H9 (cell line): ENCODE data around the gene PRICKLE1. TPM values are rescaled to one million over a fixed set of nuclear protein-coding genes. Genes with fewer than 3 reads are reported as not detected.

Experiments
- DNase-seq: peaks from one replicate; pipeline ENCODE4 v3.0.0-alpha.2; 2017
- H2AFZ ChIP-seq: one replicate; pipeline ENCODE4 v1.6.1; 2013; ENCODE audit warnings: mild to moderate bottlenecking, low read length, control low read depth, moderate library complexity
- H2AK5ac ChIP-seq: 2 replicates; pipeline ENCODE4 v1.6.1; 2013; ENCODE audit warnings: low read length, control low read depth, mixed read lengths; ENCODE audit not compliant: insufficient read length
- H2BK120ac ChIP-seq: one replicate; pipeline ENCODE4 v1.6.1; 2013; ENCODE audit warnings: low read depth, mild to moderate bottlenecking, low read length, control low read depth, inconsistent platforms; ENCODE audit not compliant: poor library complexity, severe bottlenecking
- H2BK12ac ChIP-seq: 2 replicates; pipeline ENCODE4 v1.6.1; 2013; ENCODE audit warnings: low read length, control low read depth, mixed read lengths, low read depth; ENCODE audit not compliant: insufficient read length
- H2BK15ac ChIP-seq: 2 replicates; pipeline ENCODE4 v1.6.1; 2013; ENCODE audit warnings: low read depth, low read length, control low read depth
- H2BK20ac ChIP-seq: one replicate; pipeline ENCODE4 v1.6.1; 2013; ENCODE audit warnings: low read depth, mild to moderate bottlenecking, low read length, control low read depth, inconsistent platforms; ENCODE audit not compliant: poor library complexity, severe bottlenecking
- H2BK5ac ChIP-seq: 2 replicates; pipeline ENCODE4 v1.6.1; 2013; ENCODE audit warnings: low read length, control low read depth, mixed read lengths; ENCODE audit not compliant: insufficient read length
- H3K14ac ChIP-seq: 2 replicates; pipeline ENCODE4 v1.6.1; 2013; ENCODE audit warnings: low read length, control low read depth; ENCODE audit not compliant: insufficient read depth
- H3K18ac ChIP-seq: 2 replicates; pipeline ENCODE4 v1.6.1; 2013; ENCODE audit warnings: low read depth, mild to moderate bottlenecking, mixed read lengths, low read length, control low read depth; ENCODE audit not compliant: insufficient read length
- H3K23ac ChIP-seq: 2 replicates; pipeline ENCODE4 v1.6.1; 2013; ENCODE audit warnings: low read length, control low read depth, mixed read lengths, low read depth; ENCODE audit not compliant: insufficient read length
- H3K23me2 ChIP-seq: 2 replicates; pipeline ENCODE4 v1.6.1; 2013; ENCODE audit warnings: low read depth, mild to moderate bottlenecking, mixed read lengths, low read length, control low read depth; ENCODE audit not compliant: insufficient read length, poor library complexity, severe bottlenecking
- H3K27ac ChIP-seq: 2 replicates; pipeline ENCODE4 v1.5.1; 2013; ENCODE audit warnings: low read length, control low read depth, mixed read lengths, low read depth; ENCODE audit not compliant: insufficient read length
- H3K27me3 ChIP-seq: 2 replicates; pipeline ENCODE4 v1.6.1; 2013; ENCODE audit warnings: low read length, control low read depth, inconsistent platforms; ENCODE audit not compliant: insufficient read depth
- H3K4ac ChIP-seq: 2 replicates; pipeline ENCODE4 v1.6.1; 2013; ENCODE audit warnings: low read depth, mild to moderate bottlenecking, control low read depth, inconsistent platforms, low read length, moderate library complexity
- H3K4me1 ChIP-seq: 2 replicates; pipeline ENCODE4 v1.6.1; 2013; ENCODE audit warnings: low read length, control low read depth, inconsistent platforms; ENCODE audit not compliant: insufficient read depth
- H3K4me2 ChIP-seq: 2 replicates; pipeline ENCODE4 v1.6.1; 2013; ENCODE audit warnings: low read length, control low read depth, mixed read lengths; ENCODE audit not compliant: insufficient read length, insufficient read depth
- H3K56ac ChIP-seq: 2 replicates; pipeline ENCODE4 v1.6.1; 2013; ENCODE audit warnings: low read depth, mild to moderate bottlenecking, mixed read lengths, low read length, control low read depth; ENCODE audit not compliant: insufficient read length
- H3K79me1 ChIP-seq: 2 replicates; pipeline ENCODE4 v1.6.1; 2013; ENCODE audit warnings: low read depth, mild to moderate bottlenecking, moderate library complexity, low read length, control low read depth, inconsistent platforms; ENCODE audit not compliant: insufficient read depth, poor library complexity, severe bottlenecking
- H3K79me2 ChIP-seq: 2 replicates; pipeline ENCODE4 v1.6.1; 2013; ENCODE audit warnings: low read length, control low read depth, inconsistent platforms; ENCODE audit not compliant: insufficient read depth
- H3K9ac ChIP-seq: 2 replicates; pipeline ENCODE4 v1.6.1; 2013; ENCODE audit warnings: low read length, control low read depth, mixed read lengths; ENCODE audit not compliant: insufficient read length; ENCODE audit errors: extremely low read depth
- H3K9me3 ChIP-seq: one replicate; pipeline ENCODE4 v1.6.1; 2013; ENCODE audit warnings: low read depth, low read length, inconsistent platforms; ENCODE audit not compliant: control insufficient read depth
- H3T11ph ChIP-seq: one replicate; pipeline ENCODE4 v1.6.1; 2013; ENCODE audit warnings: mild to moderate bottlenecking, low read length, control low read depth, inconsistent platforms
- H4K20me1 ChIP-seq: one replicate; pipeline ENCODE4 v1.6.1; 2013; ENCODE audit not compliant: control insufficient read depth, insufficient read length, insufficient read depth
- H4K5ac ChIP-seq: 2 replicates; pipeline ENCODE4 v1.6.1; 2013; ENCODE audit warnings: low read depth, mild to moderate bottlenecking, mixed read lengths, low read length, control low read depth; ENCODE audit not compliant: insufficient read length
- H4K8ac ChIP-seq: replicated peaks from 2 replicates; pipeline ENCODE4 v1.6.1; 2013; ENCODE audit warnings: low read length, control low read depth, mixed read lengths, low read depth; ENCODE audit not compliant: insufficient read length
- H4K91ac ChIP-seq: 2 replicates; pipeline ENCODE4 v1.6.1; 2013; ENCODE audit warnings: low read depth, mild to moderate bottlenecking, moderate library complexity, mixed read lengths, low read length, control low read depth; ENCODE audit not compliant: insufficient read length
- H3K27ac Mint-ChIP-seq, 3 experiments: 2 replicates in 2 of 3; 3 replicates in 1 of 3; pipeline ENCODE4 v1.8.0; 2020 to 2021; ENCODE audit warnings: mixed read lengths in 3 of 3, mild to moderate bottlenecking in 1 of 3, moderate library complexity in 1 of 3
- H3K27me3 Mint-ChIP-seq: 2 replicates; pipeline ENCODE4 v1.8.0; 2021; ENCODE audit warnings: low read depth, mild to moderate bottlenecking, moderate library complexity, mixed read lengths
- H3K36me3 Mint-ChIP-seq, 3 experiments: 2 replicates in 2 of 3; 3 replicates in 1 of 3; pipeline ENCODE4 v1.8.0; 2020 to 2021; ENCODE audit warnings: low read depth in 3 of 3, mixed read lengths in 3 of 3; ENCODE audit not compliant: insufficient read depth in 1 of 3
- H3K4me1 Mint-ChIP-seq, 2 experiments: 2 replicates each; pipeline ENCODE4 v1.8.0; 2020; ENCODE audit warnings: mixed read lengths in 2 of 2
- H3K4me3 Mint-ChIP-seq, 2 experiments: 2 replicates in 1 of 2; 3 replicates in 1 of 2; pipeline ENCODE4 v1.8.0; 2020 to 2021; ENCODE audit warnings: mild to moderate bottlenecking in 2 of 2, mixed read lengths in 2 of 2, moderate library complexity in 1 of 2
- H3K9me3 Mint-ChIP-seq, 2 experiments: 2 replicates in 1 of 2; 3 replicates in 1 of 2; pipeline ENCODE4 v1.8.0; 2020; ENCODE audit warnings: mild to moderate bottlenecking in 2 of 2, mixed read lengths in 2 of 2, moderate library complexity in 1 of 2
- CTCF ChIP-seq: fragments of 200-600 bp; sonication (generic); conservative IDR thresholded peaks from 3 replicates; pipeline ENCODE4 v1.8.0; 2021; ENCODE audit warnings: antibody characterized with exemption, mild to moderate bottlenecking
- WGBS: extraction: QIAGEN DNeasy Blood & Tissue Kit; methylation state at CpG from one replicate; pipeline ENCODE4 v1.1.7; 2013; ENCODE audit warnings: missing lambda C conversion rate, low lambda C conversion rate, mixed read lengths; ENCODE audit not compliant: insufficient read length; ENCODE audit errors: extremely low coverage; 5-methylcytosine and 5-hydroxymethylcytosine counted together
- total RNA-seq: library from RNA; stranded (reverse); gene quantifications from 2 replicates; pipeline ENCODE4 v1.2.1, GENCODE V29; 2021

PRICKLE1 gene
- total RNA-seq, 1 experiment from 2014 or later: 20.5 TPM

- H3K9me3 ChIP-seq: no peaks in the 10 kb centered on the region
- H3K4me1 ChIP-seq: no peaks in the 10 kb centered on the region
- H3K4me1 Mint-ChIP-seq: peaks cover 19 to 20% of the 10 kb centered on the region in 2 experiments
- no peak overlapping the region for H3K27ac ChIP-seq
- H4K5ac ChIP-seq: no peak overlapping the region
- WGBS: no CpG with 5 or more reads among the region's 5 CpGs
- no peak overlapping the region for H3K14ac ChIP-seq
- H2BK15ac ChIP-seq: no peak overlapping the region
- no peaks in the 10 kb centered on the region for H3K9me3 Mint-ChIP-seq
- no peak overlapping the region for H2BK5ac ChIP-seq
- no peak overlapping the region for H3K56ac ChIP-seq
- DNase-seq: no peak
- no peaks in the 10 kb centered on the region for H3K79me1 ChIP-seq
- no peaks in the 10 kb centered on the region for H4K20me1 ChIP-seq
- no peak overlapping the region for H4K8ac ChIP-seq
- no peak overlapping the region for H2BK120ac ChIP-seq
- no peak overlapping the region for H2BK12ac ChIP-seq
- peaks cover 3% of the 10 kb centered on the region; the same call in 1 of the 2 replicates for H3K27me3 Mint-ChIP-seq
- H3K23ac ChIP-seq: no peak overlapping the region
- no peak for TF ChIP-seq CTCF
- H3K9ac ChIP-seq: no peak overlapping the region
- H3K4me2 ChIP-seq: no peak overlapping the region
- H2AFZ ChIP-seq: no peak overlapping the region
- H3K27ac Mint-ChIP-seq: no peak overlapping the region
- no peaks in the 10 kb centered on the region for H3K27me3 ChIP-seq
- H3K23me2 ChIP-seq: no peaks in the 10 kb centered on the region
- no peaks in the 10 kb centered on the region for H3K36me3 Mint-ChIP-seq
- H2BK20ac ChIP-seq: no peak overlapping the region
- no peak overlapping the region for H2AK5ac ChIP-seq
- no peak overlapping the region for H3T11ph ChIP-seq
- no peak overlapping the region for H3K18ac ChIP-seq
- no peak overlapping the region for H3K4me3 Mint-ChIP-seq
- no peak overlapping the region for H3K4ac ChIP-seq
- H4K91ac ChIP-seq: no peak overlapping the region
- no peaks in the 10 kb centered on the region for H3K79me2 ChIP-seq
These were observed 64.8 kb downstream of the PRICKLE1 start for GRCh38 chr12:42524716-42525115.
